ENCODE results near the gene SLC22A16.

SLC22A16 gene

DNA sequence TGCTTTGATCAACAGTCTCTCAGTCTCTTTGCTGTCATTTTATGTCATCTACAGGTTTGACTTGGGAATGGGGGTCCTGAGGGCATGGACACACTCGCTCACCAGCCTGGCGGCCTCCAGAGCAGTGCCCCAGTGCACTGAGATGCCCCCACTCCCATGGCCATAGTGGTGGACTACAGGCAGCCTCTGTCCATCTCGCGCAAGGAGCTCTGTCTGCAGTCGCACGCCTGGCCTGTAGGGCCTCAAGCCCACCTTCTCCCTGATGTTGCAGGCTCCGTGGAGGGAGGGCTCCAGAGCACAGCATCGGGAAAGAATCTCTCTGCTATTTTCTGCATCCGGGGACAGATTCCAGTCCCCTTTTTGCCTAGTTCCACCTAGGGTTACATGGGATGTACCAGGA is 83.7 kb downstream of the SLC22A16 start:
- H3K9ac ChIP-seq (ENCODE audit: low read length), result no peak overlapping the region
- no peak overlapping the region for H3K4me2 ChIP-seq (ENCODE audit: low read depth, low read length)
- H3K9me2 ChIP-seq (replicated peaks; ENCODE audit: insufficient read depth, low read length), result no peaks in the 10 kb centered on the region
- peaks cover 12% of the 10 kb centered on the region for H3K4me1 ChIP-seq (ENCODE audit: low read length)
- no peak for DNase-seq
- no peaks in the 10 kb centered on the region for H3K27me3 ChIP-seq (replicated peaks; ENCODE audit: insufficient read depth, low read length)
- H3K27ac ChIP-seq (ENCODE audit: low read length), result no peak overlapping the region
- H3K9me3 ChIP-seq (replicated peaks; ENCODE audit: insufficient read depth, low read length), result no peaks in the 10 kb centered on the region
- no peak overlapping the region for H2AFZ ChIP-seq (ENCODE audit: low read length)
- H4K20me1 ChIP-seq (ENCODE audit: insufficient read depth, low read length), result no peaks in the 10 kb centered on the region
- TF ChIP-seq EZH2phosphoT487 (IDR thresholded peaks at IDR 0.05; ENCODE audit: low read length), result no peak
- TF ChIP-seq EZH2 (optimal IDR thresholded peaks at IDR 0.05; ENCODE audit: low read depth, low read length), result no peak
- TF ChIP-seq, protein P1, sequence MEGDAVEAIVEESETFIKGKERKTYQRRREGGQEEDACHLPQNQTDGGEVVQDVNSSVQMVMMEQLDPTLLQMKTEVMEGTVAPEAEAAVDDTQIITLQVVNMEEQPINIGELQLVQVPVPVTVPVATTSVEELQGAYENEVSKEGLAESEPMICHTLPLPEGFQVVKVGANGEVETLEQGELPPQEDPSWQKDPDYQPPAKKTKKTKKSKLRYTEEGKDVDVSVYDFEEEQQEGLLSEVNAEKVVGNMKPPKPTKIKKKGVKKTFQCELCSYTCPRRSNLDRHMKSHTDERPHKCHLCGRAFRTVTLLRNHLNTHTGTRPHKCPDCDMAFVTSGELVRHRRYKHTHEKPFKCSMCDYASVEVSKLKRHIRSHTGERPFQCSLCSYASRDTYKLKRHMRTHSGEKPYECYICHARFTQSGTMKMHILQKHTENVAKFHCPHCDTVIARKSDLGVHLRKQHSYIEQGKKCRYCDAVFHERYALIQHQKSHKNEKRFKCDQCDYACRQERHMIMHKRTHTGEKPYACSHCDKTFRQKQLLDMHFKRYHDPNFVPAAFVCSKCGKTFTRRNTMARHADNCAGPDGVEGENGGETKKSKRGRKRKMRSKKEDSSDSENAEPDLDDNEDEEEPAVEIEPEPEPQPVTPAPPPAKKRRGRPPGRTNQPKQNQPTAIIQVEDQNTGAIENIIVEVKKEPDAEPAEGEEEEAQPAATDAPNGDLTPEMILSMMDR (IDR thresholded peaks at IDR 0.05; ENCODE audit: low read length), result no peak
- no peaks in the 10 kb centered on the region for H3K36me3 ChIP-seq (replicated peaks; ENCODE audit: insufficient read depth, low read length)
- no peaks in the 10 kb centered on the region for H3K79me2 ChIP-seq (ENCODE audit: low read length)
- H3F3A ChIP-seq (ENCODE audit: insufficient read depth, low read length), result no peaks in the 10 kb centered on the region
- H3K4me3 ChIP-seq (ENCODE audit: low read length), result no peak overlapping the region

DNA sequence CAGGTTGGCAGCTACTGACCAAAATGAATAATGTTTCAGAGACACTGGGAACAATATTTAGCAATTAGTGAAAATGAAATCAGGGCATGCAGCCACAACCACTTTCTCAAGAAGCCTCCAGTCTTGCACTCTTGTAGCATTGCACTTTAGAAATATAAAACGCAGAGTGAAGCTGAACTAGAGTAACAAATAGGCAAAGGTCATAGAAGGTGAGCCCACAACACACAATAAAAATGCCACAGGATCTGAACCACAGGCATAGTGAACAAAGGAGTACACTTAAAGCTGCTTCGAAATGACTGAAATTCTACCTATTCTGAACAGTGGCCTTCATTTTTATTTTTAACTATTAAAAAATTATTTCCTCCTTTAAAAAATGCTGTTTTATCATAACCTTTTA is 86.0 kb downstream of the SLC22A16 start:
- no peak overlapping the region for H3K4me2 ChIP-seq (ENCODE audit: low read depth, low read length)
- TF ChIP-seq, protein P1 (IDR thresholded peaks at IDR 0.05; ENCODE audit: low read length), result no peak
- TF ChIP-seq EZH2 (optimal IDR thresholded peaks at IDR 0.05; ENCODE audit: low read depth, low read length) (no peak), EZH2phosphoT487 (IDR thresholded peaks at IDR 0.05; ENCODE audit: low read length) (no peak)
- no peak overlapping the region for H3K27ac ChIP-seq (ENCODE audit: low read length)
- peak; percentile 7 for DNase-seq
- no peak overlapping the region for H3K9ac ChIP-seq (ENCODE audit: low read length)
- H3K9me3 ChIP-seq (replicated peaks; ENCODE audit: insufficient read depth, low read length), result no peaks in the 10 kb centered on the region
- H2AFZ ChIP-seq (ENCODE audit: low read length), result no peak overlapping the region
- no peaks in the 10 kb centered on the region for H4K20me1 ChIP-seq (ENCODE audit: insufficient read depth, low read length)
- H3K36me3 ChIP-seq (replicated peaks; ENCODE audit: insufficient read depth, low read length), result no peaks in the 10 kb centered on the region
- no peaks in the 10 kb centered on the region for H3F3A ChIP-seq (ENCODE audit: insufficient read depth, low read length)
- no peaks in the 10 kb centered on the region for H3K9me2 ChIP-seq (replicated peaks; ENCODE audit: insufficient read depth, low read length)
- H3K4me3 ChIP-seq (ENCODE audit: low read length), result no peak overlapping the region
- H3K27me3 ChIP-seq (replicated peaks; ENCODE audit: insufficient read depth, low read length), result no peaks in the 10 kb centered on the region
- H3K4me1 ChIP-seq (ENCODE audit: low read length), result peaks cover 23% of the 10 kb centered on the region
- no peaks in the 10 kb centered on the region for H3K79me2 ChIP-seq (ENCODE audit: low read length)

DNA sequence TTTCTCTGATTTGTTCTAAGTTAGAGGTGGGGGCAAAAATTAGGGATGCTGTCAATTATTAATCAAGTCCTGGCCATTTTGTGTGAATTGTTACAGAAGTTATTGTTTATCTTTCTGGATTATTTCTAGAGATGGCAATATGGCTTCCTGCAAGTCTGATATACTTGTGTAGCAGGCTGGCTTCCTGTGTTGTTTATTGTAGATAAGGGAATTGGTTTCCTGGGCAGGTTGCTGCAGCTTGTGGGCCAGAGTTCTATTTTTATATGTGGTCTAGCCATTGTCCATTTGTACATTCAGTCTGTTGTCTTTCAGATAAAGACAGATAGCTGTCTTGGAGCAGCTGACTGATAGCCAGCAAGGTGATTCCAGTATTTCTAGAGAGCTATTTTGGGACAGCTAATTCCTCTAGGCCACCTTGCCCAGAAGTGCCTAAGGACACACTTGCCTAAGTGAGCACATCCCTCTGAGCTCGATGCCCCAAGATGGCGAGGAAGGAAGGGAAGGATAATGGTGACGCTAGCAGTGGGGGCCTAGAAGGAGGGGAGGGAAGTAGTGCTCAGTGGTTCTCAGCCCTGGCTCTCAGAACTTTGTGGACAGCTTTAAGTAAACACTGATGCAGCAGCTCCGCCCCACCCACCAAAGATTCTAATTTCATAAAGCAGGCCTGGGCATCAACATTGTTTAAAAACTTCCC is 86.6 kb downstream of the SLC22A16 start:
- peaks cover 23% of the 10 kb centered on the region for H3K4me1 ChIP-seq (ENCODE audit: low read length)
- TF ChIP-seq EZH2phosphoT487 (IDR thresholded peaks at IDR 0.05; ENCODE audit: low read length), result no peak
- TF ChIP-seq, protein P1 (IDR thresholded peaks at IDR 0.05; ENCODE audit: low read length), result no peak
- no peak for TF ChIP-seq EZH2 (optimal IDR thresholded peaks at IDR 0.05; ENCODE audit: low read depth, low read length)
- no peaks in the 10 kb centered on the region for H3K79me2 ChIP-seq (ENCODE audit: low read length)
- H3K36me3 ChIP-seq (replicated peaks; ENCODE audit: insufficient read depth, low read length), result no peaks in the 10 kb centered on the region
- H3K9me3 ChIP-seq (replicated peaks; ENCODE audit: insufficient read depth, low read length), result no peaks in the 10 kb centered on the region
- H3K4me3 ChIP-seq (ENCODE audit: low read length), result no peak overlapping the region
- no peaks in the 10 kb centered on the region for H3K27me3 ChIP-seq (replicated peaks; ENCODE audit: insufficient read depth, low read length)
- H3K9ac ChIP-seq (ENCODE audit: low read length), result no peak overlapping the region
- H2AFZ ChIP-seq (ENCODE audit: low read length), result no peak overlapping the region
- no peaks in the 10 kb centered on the region for H3K9me2 ChIP-seq (replicated peaks; ENCODE audit: insufficient read depth, low read length)
- H3K27ac ChIP-seq (ENCODE audit: low read length), result no peak overlapping the region
- no peaks in the 10 kb centered on the region for H3F3A ChIP-seq (ENCODE audit: insufficient read depth, low read length)
- DNase-seq, result peak; percentile 22
- H3K4me2 ChIP-seq (ENCODE audit: low read depth, low read length), result 0 out of 2 replicates have a peak overlapping the region, but pooled peaks have one; percentile 9
- H4K20me1 ChIP-seq (ENCODE audit: insufficient read depth, low read length), result no peaks in the 10 kb centered on the region
